DND-41 (cell line): ENCODE results near the gene GRIA4.

Source experiments
- CTCF ChIP-seq: IDR thresholded peaks from 2 replicates; pipeline ENCODE4 v1.5.1; 2012; ENCODE audit warnings: borderline replicate concordance, low read length, moderate library complexity, mild to moderate bottlenecking; ENCODE audit not compliant: poor library complexity, severe bottlenecking; ENCODE audit errors: extremely low read depth
- EZH2 ChIP-seq: IDR thresholded peaks from 3 replicates; pipeline ENCODE4 v1.6.1; 2012; ENCODE audit warnings: borderline replicate concordance, low read depth, mild to moderate bottlenecking, moderate library complexity, low read length, inconsistent platforms; ENCODE audit not compliant: severe bottlenecking

GRCh38 chr11:105915021-105915420, 305.1 kb downstream of the GRIA4 start:
- TF ChIP-seq CTCF (no peak), EZH2 (no peak)
